Stimulated activated CD4-positive, alpha-beta T cell treated with anti-CD3 and anti-CD28 coated beads, Interleukin-2, amount 100 ng/mL, for 4 hours (primary cell): ENCODE data around the gene GGNBP2.

Experiments
- DNase-seq: peaks from one replicate; pipeline ENCODE4 v3.0.0-alpha.2; 2020; ENCODE audit warnings: low read depth

GGNBP2 gene

GRCh38 chr17:36514856-36515255 lies 29.9 kb upstream of the GGNBP2 start:
- DNase-seq: no peak

GRCh38 chr17:36515837-36516236 lies 28.9 kb upstream of the GGNBP2 start:
- DNase-seq: no peak

DNA sequence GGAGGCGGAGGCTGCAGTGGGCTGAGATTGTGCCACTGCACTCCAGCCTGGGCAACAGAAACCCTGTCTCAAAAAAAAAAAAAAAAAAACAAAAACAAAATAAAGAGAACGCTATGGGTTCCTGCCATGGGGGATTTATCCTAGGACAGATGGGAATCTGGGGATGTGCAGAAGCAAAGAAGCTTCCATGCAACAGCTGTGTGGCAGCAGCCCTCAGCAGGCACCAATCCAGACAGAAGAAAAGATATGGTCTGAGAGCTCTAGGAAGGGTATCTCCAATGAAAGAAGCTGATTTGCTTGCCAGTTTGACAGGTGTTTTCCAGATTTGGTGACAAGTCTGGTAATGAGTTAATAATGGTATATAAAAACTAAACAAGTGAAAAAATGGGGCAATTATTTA lies 21.6 kb upstream of the GGNBP2 start:
- DNase-seq: no peak

DNA sequence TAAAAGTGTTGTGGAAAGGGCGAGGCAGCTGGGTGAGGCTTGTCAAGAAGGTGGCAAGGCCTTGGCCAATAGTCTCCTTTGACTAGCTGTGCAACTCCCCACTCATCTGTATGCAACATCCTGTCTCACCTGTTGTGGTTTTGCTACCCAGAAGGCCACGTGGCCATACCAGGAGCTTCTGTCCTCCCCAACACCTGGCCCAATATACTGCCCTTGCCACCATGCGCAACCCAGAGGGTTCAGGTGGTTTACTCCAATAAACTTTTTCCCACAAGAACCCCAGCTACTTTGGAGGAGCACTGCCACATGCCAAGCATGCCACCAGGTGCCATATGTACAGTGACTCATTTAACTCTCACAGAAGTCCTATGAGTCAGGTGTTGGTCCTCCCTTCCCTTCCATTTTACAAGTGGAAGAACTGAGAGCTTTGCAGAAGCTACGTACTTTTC lies 20.3 kb upstream of the GGNBP2 start:
- peak; percentile 13 for DNase-seq

DNA sequence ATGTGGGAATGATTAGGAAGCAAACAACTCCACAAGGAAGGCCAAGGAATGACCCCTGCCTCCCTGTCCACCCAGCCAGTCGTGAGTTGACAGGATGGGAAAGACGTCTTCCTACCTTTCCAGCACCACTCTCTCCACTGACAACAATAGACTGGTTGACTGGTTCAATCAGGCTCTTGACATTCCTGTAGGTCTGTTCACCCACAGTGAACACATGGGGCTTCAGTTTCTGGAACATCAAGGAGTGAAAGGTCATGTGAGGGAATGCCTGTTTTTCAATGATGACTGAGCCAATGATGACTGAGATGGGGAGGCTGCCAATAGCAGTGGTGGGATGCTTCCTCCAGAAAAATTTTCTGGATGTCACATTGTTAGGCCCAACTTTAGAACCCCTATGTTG lies 19.6 kb upstream of the GGNBP2 start:
- DNase-seq: no peak

- no peak for DNase-seq
Measured at GRCh38 chr17:36525888-36526287, 18.8 kb upstream of the GGNBP2 start.

- DNase-seq: no peak
Measured at GRCh38 chr17:36527621-36528250, 17.0 kb upstream of the GGNBP2 start.

DNA sequence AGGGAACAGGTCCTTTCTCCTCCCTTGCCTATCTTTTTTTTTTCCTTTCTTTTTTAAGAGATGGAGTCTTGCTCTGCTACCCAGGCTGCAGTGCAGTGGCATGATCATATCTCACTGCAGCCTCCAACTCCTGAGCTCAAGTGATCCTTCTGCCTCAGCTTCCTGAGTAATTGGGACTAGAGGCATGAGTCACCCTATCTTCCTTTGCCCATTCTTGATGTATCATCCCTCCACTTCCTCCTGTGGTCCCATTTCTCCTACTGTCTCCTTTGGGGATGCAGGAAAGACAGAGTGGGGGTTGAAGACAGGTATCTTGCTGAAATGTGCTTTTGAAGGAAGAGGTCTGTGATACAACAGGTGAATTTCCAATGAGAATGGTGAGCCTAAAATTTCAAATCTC lies 15.6 kb upstream of the GGNBP2 start:
- DNase-seq: no peak

DNA sequence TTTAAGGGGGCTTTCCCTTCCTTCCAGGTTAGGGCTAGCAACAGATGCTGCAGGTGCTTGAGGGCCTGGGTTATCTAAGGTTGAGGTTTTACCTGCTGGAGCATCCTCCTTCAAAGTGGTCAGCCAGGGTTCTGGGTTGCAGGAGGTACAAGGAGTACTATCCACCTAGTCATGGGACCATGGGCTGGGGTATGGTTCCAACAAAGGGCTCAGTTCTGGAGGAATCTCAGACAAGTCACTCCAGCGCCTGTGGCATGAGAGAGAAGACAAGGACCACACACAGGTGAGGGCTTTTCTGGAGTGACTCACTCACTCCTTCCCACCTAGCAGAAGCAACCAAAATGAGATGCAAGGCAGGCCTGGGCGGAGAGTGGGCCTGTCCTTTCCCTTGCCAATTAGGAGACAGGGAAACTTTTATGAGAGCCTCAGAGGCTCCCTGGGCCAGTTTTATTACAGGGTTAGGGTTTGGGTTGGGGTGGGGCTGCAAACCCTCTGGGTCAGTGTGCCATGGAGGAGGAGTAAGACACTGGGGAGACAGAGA lies 12.2 kb upstream of the GGNBP2 start:
- DNase-seq: no peak

GRCh38 chr17:36533935-36534839 lies 10.5 kb upstream of the GGNBP2 start:
- DNase-seq: peak; percentile 34

DNA sequence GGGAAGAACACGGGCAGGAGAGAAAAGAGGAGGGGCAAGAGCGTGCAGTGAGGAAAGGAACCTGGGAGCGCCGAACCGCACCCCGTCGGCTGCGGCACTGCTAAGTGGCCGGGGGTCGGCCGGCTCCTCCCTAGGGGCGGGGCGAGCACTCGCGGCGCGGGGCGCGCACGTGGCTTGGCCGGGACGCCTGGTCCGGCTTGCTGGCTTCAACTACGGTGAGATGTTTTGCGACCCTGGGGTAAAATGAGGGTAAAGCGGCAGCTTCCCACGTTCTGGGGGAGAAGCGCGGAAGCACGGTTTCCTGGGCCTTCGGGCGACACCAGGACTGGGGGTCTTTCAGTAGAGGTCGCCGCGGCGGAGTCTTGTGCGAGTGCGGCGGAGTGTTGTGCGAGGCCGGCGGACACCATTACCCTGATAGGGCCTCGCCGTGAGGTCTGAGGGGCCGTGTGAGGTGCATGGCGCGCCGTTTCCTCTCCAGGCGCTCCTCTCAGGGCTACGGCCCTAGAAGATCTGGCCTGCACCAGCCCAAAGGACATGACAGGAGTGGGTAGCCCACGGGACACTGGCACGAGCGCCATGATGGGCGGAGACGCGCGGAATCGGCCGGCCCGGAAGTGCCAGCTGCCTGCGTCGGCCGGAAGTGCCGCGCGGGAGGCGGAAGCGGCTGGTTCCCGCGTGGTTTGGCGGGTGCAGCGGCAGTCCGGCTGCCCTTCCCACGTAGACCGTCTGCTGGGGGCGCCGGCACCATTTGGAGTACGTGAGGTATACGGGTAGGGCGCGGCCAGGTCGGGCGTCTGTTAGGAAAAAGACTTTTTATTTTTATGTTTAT lies 9.7 kb upstream of the GGNBP2 start, which contains the start of the genes MYO19 and PIGW:
MYO19 (minus strand) TSS at position 29 of the 829 bp plus-strand sequence. CDS start 2,330 bp downstream, outside the sequence.
PIGW (plus strand) TSS at position 148 of the 829 bp plus-strand sequence. CDS start 2,115 bp downstream, outside the sequence.
- peak; percentile 82 for DNase-seq

DNA sequence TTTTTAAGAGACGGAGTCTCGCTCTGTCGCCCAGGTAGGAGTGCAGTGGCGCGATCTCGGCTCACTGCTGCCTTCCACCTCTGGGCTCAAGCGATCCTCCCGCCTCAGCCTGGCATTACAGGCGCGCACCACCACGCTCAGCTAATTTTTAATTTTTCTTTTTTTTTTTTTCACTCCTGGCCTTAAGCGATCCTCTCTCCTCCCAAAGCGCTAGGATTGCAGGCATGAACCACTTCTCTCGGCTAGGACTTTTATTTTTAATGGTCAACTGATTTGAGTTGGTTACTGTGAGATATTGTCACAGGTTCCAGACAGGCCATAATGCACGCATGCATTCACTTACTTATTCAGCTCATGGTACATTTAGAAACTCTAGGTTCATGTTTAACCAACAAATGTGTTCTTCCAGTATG lies 9.0 kb upstream of the GGNBP2 start:
- DNase-seq: no peak

DNA sequence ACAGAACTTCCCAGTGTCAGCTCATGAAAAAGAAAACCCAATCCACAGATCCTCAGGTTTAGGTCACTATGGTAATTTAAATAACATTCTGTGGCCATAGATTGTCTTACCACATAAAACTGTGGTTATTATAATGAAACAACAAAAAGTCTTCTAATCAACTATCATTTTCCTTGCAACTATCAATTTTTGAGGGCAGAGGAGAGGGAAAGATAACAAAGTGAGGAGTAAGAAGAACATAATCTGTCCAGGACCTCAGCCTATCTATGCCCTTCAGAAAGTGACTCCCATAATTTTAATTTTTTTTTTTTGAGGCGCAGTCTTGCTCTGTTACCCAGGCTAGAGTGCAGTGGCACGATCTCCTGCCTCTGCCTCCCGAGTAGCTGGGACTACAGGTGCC lies 4.0 kb upstream of the GGNBP2 start:
- DNase-seq: no peak

DNA sequence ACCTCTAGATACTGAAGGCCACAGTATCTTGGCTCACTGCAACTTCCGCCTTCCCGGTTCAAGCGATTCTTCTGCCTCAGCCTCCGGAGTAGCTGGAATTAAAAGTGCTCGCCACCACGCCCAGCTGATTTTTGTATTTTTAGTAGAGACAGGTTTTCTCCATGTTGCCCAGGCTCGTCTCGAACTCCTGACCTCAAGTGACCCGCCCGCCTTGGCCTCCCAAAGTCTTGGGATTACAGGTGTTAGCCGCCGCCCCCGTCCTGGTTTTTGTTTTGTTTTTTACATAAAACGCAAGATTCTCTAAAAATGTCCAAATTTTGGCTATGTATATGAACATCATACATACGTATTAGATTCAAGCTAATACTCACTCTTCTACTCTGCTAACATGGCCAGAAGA lies 2.0 kb upstream of the GGNBP2 start:
- no peak for DNase-seq

- no peak for DNase-seq
Measured at GRCh38 chr17:36544044-36544306, 744 bp upstream of the GGNBP2 start.

DNA sequence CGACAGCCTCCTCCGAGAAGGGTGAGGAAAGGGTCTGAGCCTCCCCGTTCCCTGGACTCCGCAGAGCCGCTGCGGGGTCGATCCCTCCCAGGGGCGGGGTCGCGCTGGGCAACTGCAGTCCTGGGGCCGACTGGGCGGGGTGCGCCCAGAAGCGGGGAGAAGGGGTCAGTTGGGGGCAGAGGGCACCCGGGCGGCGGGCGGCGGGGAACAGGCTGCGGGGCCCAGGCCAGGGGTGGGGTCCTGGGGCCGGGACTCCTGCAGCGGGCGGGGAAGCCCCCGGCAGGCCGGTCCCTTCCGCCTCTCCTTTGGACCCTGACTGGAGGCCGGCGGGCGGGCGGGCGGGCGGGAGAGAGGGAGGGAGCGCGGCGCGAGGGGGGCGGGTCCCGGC lies 352 bp downstream of the GGNBP2 start:
- DNase-seq: no peak

DNA sequence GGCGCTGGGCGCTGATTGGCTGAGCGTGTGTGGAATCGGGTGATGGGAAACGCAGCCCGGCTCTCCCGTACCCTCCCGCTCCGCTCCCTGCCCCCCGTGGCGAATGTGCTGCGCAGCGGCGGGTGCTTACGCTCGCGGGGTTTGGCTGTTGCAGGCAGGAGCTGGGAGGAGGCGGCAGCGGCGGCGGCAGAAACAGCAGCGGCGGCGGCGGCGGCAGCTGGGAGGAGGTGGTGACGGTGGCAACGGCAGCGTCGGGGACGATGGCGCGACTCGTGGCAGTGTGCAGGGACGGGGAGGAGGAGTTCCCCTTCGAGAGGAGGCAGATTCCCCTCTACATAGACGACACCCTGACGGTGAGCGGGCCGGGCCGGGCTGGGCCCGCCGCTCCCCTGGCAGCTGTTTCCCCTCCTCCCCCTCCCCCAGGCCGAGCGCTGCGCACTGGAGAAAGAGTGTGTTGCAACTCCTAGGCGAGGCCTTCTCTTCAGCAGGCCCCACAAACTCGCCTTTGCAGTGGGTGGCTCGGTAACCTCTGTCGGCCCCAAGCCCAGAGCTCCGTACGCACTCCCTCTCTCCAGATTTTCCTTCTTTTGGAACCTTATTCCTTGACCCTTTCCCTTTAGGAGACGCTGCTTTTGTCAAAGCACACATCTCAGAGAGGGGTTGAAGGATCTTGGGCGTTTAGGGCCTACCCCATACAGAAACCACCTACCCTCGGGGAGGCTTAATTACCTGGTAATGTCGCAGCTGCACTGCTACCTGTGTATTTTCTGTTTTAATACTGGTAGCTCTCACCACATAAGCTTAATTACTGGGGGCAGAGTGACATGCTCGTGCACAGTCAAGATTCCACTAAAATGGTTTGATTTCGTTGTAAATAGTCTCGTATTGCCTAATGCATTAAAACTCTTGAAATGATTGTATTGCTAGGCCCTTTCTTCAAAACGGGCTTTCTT lies 1.0 kb downstream of the GGNBP2 start:
- DNase-seq: peak; percentile 94

GRCh38 chr17:36546418-36547093 lies 1.8 kb downstream of the GGNBP2 start:
- DNase-seq: no peak

DNA sequence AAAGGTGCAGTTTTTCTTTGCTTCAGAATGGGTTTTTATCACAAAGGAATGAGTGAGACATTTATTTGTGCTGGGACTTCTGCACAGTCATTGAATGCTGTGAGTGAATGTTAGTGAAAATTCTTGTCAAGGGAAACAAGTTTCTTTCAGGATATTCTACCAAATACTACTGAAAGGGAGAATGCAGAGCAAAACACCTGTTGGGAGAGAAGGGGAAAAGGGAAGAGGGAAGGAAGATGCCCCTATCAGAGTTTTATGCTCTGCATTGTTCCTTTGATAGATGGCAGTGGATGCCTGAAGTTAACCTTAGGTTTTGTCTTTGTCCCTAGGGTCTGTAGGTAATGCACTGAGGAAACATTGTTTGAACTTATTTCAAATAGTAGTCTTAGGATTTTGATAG lies 3.1 kb downstream of the GGNBP2 start:
- no peak for DNase-seq
